ENCODE data around the gene PRUNE1.
A peak's percentile ranks its signal among the peaks of the same experiment; 100 is the strongest.

The PRUNE1 gene, protein sequence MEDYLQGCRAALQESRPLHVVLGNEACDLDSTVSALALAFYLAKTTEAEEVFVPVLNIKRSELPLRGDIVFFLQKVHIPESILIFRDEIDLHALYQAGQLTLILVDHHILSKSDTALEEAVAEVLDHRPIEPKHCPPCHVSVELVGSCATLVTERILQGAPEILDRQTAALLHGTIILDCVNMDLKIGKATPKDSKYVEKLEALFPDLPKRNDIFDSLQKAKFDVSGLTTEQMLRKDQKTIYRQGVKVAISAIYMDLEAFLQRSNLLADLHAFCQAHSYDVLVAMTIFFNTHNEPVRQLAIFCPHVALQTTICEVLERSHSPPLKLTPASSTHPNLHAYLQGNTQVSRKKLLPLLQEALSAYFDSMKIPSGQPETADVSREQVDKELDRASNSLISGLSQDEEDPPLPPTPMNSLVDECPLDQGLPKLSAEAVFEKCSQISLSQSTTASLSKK

DNA sequence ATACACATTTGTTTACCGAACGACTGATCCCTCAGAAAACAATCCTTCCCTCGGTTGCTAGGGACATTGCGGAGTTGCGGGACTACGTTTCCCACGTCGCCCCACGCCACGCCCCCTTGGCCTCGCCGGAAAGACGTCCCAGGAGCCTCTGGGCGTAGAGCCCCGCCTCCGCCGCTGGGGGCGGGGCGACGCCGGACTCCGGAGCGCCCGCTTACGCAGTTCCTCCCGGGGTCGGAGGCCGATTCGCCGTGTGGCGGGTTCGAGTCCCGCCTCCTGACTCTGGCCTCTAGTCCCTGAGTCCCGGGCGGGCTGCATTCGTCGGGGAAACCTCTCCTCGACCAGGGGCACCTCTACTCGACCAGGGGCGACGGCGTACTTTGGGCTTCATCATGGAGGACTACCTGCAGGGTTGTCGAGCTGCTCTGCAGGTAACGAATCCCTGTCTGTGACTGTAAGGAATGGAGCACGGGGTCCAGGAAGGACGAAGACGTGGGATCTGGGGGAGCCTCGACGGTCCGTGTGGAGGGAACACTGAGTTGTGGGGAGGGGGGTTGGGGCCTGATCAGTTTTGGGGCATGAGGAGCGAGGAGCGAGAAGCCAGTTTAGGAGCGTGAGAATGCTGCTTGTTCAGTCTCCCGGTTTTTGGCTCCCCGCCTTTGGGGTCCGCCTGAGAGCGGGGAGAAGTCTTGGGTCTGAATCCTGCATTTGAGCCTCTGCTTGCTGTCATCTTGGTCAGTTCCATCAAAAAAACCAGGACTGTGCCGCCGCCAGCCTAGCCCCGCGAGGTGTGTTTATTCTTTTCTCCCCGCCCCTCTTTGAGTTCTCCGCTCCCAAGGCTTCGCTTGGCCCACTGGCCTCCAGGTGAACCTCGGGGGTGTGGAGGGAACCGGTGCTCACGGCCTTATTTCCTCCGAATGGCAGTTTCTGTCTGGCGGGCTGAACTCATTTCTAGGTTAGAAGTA is at the start of gene PRUNE1:
TSS of gene PRUNE1 (plus strand) at position 206 of the 962 bp plus-strand sequence. CDS start at position 390, 184 bp downstream.
- H3K4me3 ChIP-seq (ENCODE audit: low read length), result peak within 1 kb of the TSS; percentile 99
- peaks cover 62% of the 10 kb centered on the region for H3K4me1 ChIP-seq (ENCODE audit: control insufficient read depth, insufficient read depth, low read length)
- H3K9ac ChIP-seq (ENCODE audit: low read length), result peak within 1 kb of the TSS; percentile 96
- DNase-seq (ENCODE audit: low read depth), result peak; percentile 99
- H3K9me3 ChIP-seq (ENCODE audit: control insufficient read depth, low read length), result no peaks in the 10 kb centered on the region
- no peaks in the 10 kb centered on the region for H3K27me3 ChIP-seq (replicated peaks; ENCODE audit: control insufficient read depth, insufficient read depth, low read length)
- H3K36me3 ChIP-seq (ENCODE audit: control insufficient read depth, insufficient read depth, low read length, severe bottlenecking), result no peaks in the 10 kb centered on the region

DNA sequence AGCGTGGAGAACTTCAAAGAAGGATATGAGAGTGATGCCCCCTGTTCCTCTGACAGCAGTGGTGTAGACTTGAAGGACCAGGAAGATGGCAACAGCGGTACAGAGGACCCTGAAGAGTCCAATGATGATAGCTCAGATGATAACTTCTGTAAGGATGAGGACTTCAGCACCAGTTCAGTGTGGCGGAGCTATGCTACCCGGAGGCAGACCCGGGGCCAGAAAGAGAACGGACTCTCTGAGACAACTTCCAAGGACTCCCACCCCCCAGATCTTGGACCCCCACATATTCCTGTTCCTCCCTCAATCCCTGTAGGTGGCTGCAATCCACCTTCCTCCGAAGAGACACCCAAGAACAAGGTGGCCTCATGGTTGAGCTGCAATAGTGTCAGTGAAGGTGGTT is 47.6 kb upstream of the PRUNE1 start:
- Histone ChIP-seq H3K4me1 (ENCODE audit: control insufficient read depth, insufficient read depth, low read length) (no peaks in the 10 kb centered on the region), H3K4me3 (ENCODE audit: low read length) (no peak overlapping the region), H3K27me3 (replicated peaks; ENCODE audit: control insufficient read depth, insufficient read depth, low read length) (no peaks in the 10 kb centered on the region), H3K36me3 (ENCODE audit: control insufficient read depth, insufficient read depth, low read length, severe bottlenecking) (peaks cover 82% of the 10 kb centered on the region), H3K9me3 (ENCODE audit: control insufficient read depth, low read length) (no peaks in the 10 kb centered on the region), H3K9ac (ENCODE audit: low read length) (no peak overlapping the region)
- no peak for DNase-seq (ENCODE audit: low read depth)

DNA sequence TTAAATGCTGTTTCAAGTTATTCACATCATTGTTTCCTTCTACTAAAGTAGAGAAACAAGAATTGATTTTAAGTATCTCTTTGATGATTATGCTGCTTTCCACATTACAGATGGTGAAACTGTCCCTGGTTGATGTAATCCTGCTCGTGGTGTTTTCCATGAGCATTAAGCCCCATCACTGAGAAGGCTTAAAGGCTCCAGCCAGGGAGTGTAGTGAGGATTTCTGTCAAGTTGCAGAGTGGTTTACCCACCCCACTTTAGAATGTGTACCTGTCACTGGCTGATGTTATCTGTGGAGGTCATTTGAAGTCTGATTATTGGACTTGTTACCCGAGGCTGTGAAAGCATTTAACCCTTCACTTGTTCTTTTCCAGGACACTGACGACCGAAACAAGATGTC is 46.5 kb upstream of the PRUNE1 start:
- no peak overlapping the region for H3K4me3 ChIP-seq (ENCODE audit: low read length)
- H3K36me3 ChIP-seq (ENCODE audit: control insufficient read depth, insufficient read depth, low read length, severe bottlenecking), result peaks cover 88% of the 10 kb centered on the region
- DNase-seq (ENCODE audit: low read depth), result peak; percentile 23
- no peak overlapping the region for H3K9ac ChIP-seq (ENCODE audit: low read length)
- no peaks in the 10 kb centered on the region for H3K9me3 ChIP-seq (ENCODE audit: control insufficient read depth, low read length)
- H3K27me3 ChIP-seq (replicated peaks; ENCODE audit: control insufficient read depth, insufficient read depth, low read length), result no peaks in the 10 kb centered on the region
- no peaks in the 10 kb centered on the region for H3K4me1 ChIP-seq (ENCODE audit: control insufficient read depth, insufficient read depth, low read length)

DNA sequence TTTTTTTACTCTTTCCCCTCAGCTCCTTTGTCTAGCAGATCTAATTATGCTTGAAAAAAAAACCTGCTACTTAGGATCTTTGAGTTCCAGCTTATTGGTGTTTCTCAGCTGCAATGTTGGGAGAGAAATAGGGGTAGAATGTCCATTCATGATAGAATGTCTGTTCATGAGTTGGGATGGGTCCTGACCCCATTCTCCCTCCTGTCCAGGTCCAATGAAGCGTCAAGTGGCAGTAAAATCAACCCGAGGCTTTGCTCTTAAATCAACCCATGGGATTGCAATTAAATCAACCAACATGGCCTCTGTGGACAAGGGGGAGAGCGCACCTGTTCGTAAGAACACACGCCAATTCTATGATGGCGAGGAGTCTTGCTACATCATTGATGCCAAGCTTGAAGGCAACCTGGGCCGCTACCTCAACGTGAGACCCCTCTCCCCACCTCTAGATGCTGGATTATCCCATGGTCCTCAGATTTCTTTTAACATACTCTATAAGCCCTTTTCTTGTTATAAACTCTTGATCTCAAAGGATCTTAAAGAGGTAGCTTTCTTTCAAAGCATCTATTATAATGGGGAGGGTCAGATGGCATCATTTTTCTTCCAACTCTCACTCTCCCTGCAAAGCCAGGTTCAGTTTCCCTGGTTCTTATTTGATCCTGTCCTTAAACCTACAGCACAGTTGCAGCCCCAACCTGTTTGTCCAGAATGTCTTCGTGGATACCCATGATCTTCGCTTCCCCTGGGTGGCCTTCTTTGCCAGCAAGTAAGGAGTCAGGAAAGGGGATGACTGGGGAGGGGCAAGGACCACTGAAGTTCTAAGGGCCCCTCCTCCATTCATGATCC is 44.7 kb upstream of the PRUNE1 start:
- H3K9me3 ChIP-seq (ENCODE audit: control insufficient read depth, low read length), result no peaks in the 10 kb centered on the region
- H3K4me1 ChIP-seq (ENCODE audit: control insufficient read depth, insufficient read depth, low read length), result no peaks in the 10 kb centered on the region
- no peaks in the 10 kb centered on the region for H3K27me3 ChIP-seq (replicated peaks; ENCODE audit: control insufficient read depth, insufficient read depth, low read length)
- H3K4me3 ChIP-seq (ENCODE audit: low read length), result no peak overlapping the region
- DNase-seq (ENCODE audit: low read depth), result no peak
- H3K9ac ChIP-seq (ENCODE audit: low read length), result no peak overlapping the region
- H3K36me3 ChIP-seq (ENCODE audit: control insufficient read depth, insufficient read depth, low read length, severe bottlenecking), result peaks cover 93% of the 10 kb centered on the region

DNA sequence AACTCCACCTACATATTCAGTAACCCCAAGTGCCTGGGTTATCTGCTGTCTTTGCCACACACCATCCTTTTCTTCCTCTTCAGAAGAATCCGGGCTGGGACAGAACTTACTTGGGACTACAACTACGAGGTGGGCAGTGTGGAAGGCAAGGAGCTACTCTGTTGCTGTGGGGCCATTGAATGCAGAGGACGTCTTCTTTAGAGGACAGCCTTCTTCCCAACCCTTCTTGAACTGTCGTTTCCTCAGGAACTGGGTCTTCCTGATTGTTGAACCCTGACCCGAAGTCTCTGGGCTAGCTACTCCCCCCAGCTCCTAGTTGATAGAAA is 44.1 kb upstream of the PRUNE1 start:
- no peak for DNase-seq (ENCODE audit: low read depth)
- no peak overlapping the region for H3K4me3 ChIP-seq (ENCODE audit: low read length)
- H3K9me3 ChIP-seq (ENCODE audit: control insufficient read depth, low read length), result no peaks in the 10 kb centered on the region
- H3K9ac ChIP-seq (ENCODE audit: low read length), result no peak overlapping the region
- H3K36me3 ChIP-seq (ENCODE audit: control insufficient read depth, insufficient read depth, low read length, severe bottlenecking), result peaks cover 91% of the 10 kb centered on the region
- H3K4me1 ChIP-seq (ENCODE audit: control insufficient read depth, insufficient read depth, low read length), result no peaks in the 10 kb centered on the region
- H3K27me3 ChIP-seq (replicated peaks; ENCODE audit: control insufficient read depth, insufficient read depth, low read length), result no peaks in the 10 kb centered on the region

DNA sequence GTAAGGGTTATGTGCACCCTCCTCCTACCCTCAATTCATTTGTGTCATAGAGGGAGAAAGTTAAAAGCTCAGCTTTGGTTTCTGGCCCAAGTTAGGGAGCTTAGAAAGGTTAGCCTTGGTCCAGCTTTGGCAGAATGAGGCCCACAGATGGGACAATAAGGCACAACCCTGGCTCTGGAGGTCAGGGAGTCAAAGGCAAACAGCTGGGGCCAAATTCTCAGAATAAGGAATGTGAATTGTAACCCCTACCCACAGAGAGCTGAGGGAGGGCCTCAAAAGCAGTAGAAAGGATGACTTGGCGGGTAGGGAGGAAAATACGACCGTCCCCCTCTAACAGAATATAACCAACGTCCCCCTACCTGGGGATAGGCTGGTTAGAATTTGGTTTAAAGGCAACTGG is 42.6 kb upstream of the PRUNE1 start:
- peaks cover 3% of the 10 kb centered on the region for H3K4me1 ChIP-seq (ENCODE audit: control insufficient read depth, insufficient read depth, low read length)
- H3K27me3 ChIP-seq (replicated peaks; ENCODE audit: control insufficient read depth, insufficient read depth, low read length), result no peaks in the 10 kb centered on the region
- no peak overlapping the region for H3K4me3 ChIP-seq (ENCODE audit: low read length)
- H3K9ac ChIP-seq (ENCODE audit: low read length), result no peak overlapping the region
- DNase-seq (ENCODE audit: low read depth), result no peak
- peaks cover 82% of the 10 kb centered on the region for H3K36me3 ChIP-seq (ENCODE audit: control insufficient read depth, insufficient read depth, low read length, severe bottlenecking)
- no peaks in the 10 kb centered on the region for H3K9me3 ChIP-seq (ENCODE audit: control insufficient read depth, low read length)

DNA sequence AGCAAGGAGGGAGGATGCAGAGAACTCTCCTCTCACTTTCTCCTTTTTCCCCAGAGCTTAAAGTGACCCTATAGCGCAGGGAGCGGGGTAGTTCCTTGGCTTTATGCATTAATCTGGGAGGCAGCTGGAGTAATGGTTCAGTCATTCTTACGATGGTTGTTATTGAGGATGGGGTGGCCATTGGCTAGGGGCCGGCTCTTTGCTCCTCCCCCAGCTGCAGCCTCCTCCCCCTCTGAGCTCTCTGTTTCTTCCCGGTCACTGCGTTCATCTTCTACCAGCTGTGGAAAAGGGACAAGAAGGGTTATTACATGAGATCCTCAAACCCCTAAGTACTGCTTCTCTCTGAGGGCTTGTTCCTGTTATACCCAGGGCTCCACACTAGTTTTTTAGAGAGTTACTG is 42.2 kb upstream of the PRUNE1 start:
- H3K36me3 ChIP-seq (ENCODE audit: control insufficient read depth, insufficient read depth, low read length, severe bottlenecking), result peaks cover 78% of the 10 kb centered on the region
- no peak overlapping the region for H3K4me3 ChIP-seq (ENCODE audit: low read length)
- H3K9ac ChIP-seq (ENCODE audit: low read length), result no peak overlapping the region
- no peaks in the 10 kb centered on the region for H3K9me3 ChIP-seq (ENCODE audit: control insufficient read depth, low read length)
- no peak for DNase-seq (ENCODE audit: low read depth)
- H3K4me1 ChIP-seq (ENCODE audit: control insufficient read depth, insufficient read depth, low read length), result peaks cover 7% of the 10 kb centered on the region
- H3K27me3 ChIP-seq (replicated peaks; ENCODE audit: control insufficient read depth, insufficient read depth, low read length), result no peaks in the 10 kb centered on the region

DNA sequence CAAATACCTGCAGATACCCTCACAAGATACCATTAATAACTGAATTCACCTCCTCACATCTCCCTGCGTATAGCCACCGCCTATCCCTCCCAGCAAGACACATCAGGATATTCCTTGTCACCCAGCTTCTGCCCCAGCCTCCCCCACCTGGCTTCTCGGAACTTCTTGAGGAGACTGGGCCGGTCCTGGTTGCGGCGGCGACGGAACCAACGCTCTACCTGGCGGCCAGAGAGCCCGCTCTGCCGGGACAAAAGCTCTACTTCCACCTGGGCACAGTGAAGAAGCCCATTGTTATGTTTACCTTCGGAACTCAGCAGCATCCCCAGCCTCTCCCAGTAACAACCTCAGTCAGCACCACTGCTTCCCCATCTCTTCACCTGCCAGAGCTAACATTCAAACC is 40.3 kb upstream of the PRUNE1 start:
- Histone ChIP-seq H3K4me1 (ENCODE audit: control insufficient read depth, insufficient read depth, low read length) (peaks cover 26% of the 10 kb centered on the region), H3K4me3 (ENCODE audit: low read length) (no peak overlapping the region), H3K36me3 (ENCODE audit: control insufficient read depth, insufficient read depth, low read length, severe bottlenecking) (peaks cover 61% of the 10 kb centered on the region), H3K9me3 (ENCODE audit: control insufficient read depth, low read length) (no peaks in the 10 kb centered on the region), H3K27me3 (replicated peaks; ENCODE audit: control insufficient read depth, insufficient read depth, low read length) (no peaks in the 10 kb centered on the region), H3K9ac (ENCODE audit: low read length) (no peak overlapping the region)
- DNase-seq (ENCODE audit: low read depth), result no peak

DNA sequence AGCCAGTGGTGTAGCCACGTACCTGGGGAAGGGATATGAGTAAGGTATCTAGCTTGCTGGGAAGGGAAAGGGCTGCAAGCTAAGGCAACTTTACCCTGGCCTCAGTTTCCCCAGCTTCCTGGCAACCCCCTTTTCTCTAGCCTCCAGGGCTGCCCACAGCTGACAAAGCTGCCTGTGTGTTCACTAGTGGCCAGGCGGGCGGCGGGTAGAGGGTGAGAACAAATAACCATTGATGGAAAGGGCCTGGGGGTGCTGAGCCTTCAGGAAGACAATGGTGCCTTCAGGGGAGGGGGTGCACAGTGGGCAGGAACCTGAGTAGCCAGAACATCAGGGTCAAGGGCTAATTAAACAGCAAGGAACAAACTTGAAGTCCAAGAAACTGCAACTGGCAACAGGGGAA is 39.8 kb upstream of the PRUNE1 start:
- H3K4me1 ChIP-seq (ENCODE audit: control insufficient read depth, insufficient read depth, low read length), result peaks cover 32% of the 10 kb centered on the region
- no peaks in the 10 kb centered on the region for H3K9me3 ChIP-seq (ENCODE audit: control insufficient read depth, low read length)
- DNase-seq (ENCODE audit: low read depth), result no peak
- no peak overlapping the region for H3K9ac ChIP-seq (ENCODE audit: low read length)
- H3K36me3 ChIP-seq (ENCODE audit: control insufficient read depth, insufficient read depth, low read length, severe bottlenecking), result peaks cover 55% of the 10 kb centered on the region
- H3K4me3 ChIP-seq (ENCODE audit: low read length), result no peak overlapping the region
- no peaks in the 10 kb centered on the region for H3K27me3 ChIP-seq (replicated peaks; ENCODE audit: control insufficient read depth, insufficient read depth, low read length)

DNA sequence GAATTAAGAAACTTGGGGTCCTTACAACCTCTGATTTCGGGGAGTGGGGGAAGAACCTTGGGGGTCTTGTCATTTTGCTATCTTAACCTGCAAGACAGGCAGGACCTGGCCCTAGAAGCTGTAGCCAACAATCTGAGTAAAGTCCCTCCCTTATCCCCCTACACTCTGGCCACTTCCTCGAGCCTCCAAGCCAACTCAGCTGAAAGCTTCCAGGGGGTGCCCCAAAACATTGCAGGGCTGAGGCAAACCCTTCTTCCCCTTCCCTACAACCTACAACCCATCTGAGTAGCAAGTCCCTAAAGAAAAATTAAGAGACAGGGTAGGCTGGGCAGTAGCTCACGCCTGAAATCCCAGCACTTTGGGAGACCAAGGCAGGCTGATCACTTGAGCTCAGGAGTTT is 38.6 kb upstream of the PRUNE1 start:
- Histone ChIP-seq H3K4me3 (ENCODE audit: low read length) (no peak overlapping the region), H3K9me3 (ENCODE audit: control insufficient read depth, low read length) (no peaks in the 10 kb centered on the region), H3K36me3 (ENCODE audit: control insufficient read depth, insufficient read depth, low read length, severe bottlenecking) (peaks cover 44% of the 10 kb centered on the region), H3K27me3 (replicated peaks; ENCODE audit: control insufficient read depth, insufficient read depth, low read length) (no peaks in the 10 kb centered on the region), H3K4me1 (ENCODE audit: control insufficient read depth, insufficient read depth, low read length) (peaks cover 32% of the 10 kb centered on the region), H3K9ac (ENCODE audit: low read length) (no peak overlapping the region)
- DNase-seq (ENCODE audit: low read depth), result no peak

Measured in adipocyte (in vitro differentiated cells).